ENCODE measurements around the gene STON1.

GRCh38 chr2:48488545-48488944 is 41.4 kb upstream of the STON1 start:
- TF ChIP-seq POLR2A (IDR thresholded peaks at IDR 0.05): no peak
- TF ChIP-seq CTCF (IDR thresholded peaks at IDR 0.05): no peak
- no peak for TF ChIP-seq POLR2AphosphoS5 (IDR thresholded peaks at IDR 0.05)

All from transverse colon (tissue), 4 donors.